T-helper 2 cell treated with Interferon-gamma antibody and Interleukin-4, amounts not matched to agents 5 μg/mL and 100 μg/mL, for 36 hours (primary cell): ENCODE data around the gene SLC8B1.

ENCODE experiments used
- DNase-seq: peaks from one replicate; pipeline ENCODE4 v3.0.0; 2021; ENCODE audit warnings: low spot score
- H3K27ac Mint-ChIP-seq: one replicate; pipeline ENCODE4 v1.8.0; 2021; ENCODE audit warnings: mild to moderate bottlenecking, mixed read lengths
- H3K27me3 Mint-ChIP-seq: one replicate; pipeline ENCODE4 v1.8.0; 2021; ENCODE audit warnings: low read depth, mixed read lengths
- H3K36me3 Mint-ChIP-seq: one replicate; pipeline ENCODE4 v1.8.0; 2021; ENCODE audit warnings: low read depth, mixed read lengths
- H3K4me1 Mint-ChIP-seq: one replicate; pipeline ENCODE4 v1.8.0; 2021; ENCODE audit warnings: low read depth, mixed read lengths
- H3K4me3 Mint-ChIP-seq: one replicate; pipeline ENCODE4 v1.8.0; 2022; ENCODE audit warnings: mild to moderate bottlenecking, moderate library complexity, mixed read lengths
- H3K9me3 Mint-ChIP-seq: one replicate; pipeline ENCODE4 v1.8.0; 2021; ENCODE audit warnings: mixed read lengths

Gene SLC8B1

GRCh38 chr12:113287899-113288282 is 47.0 kb downstream of the SLC8B1 start:
- H3K9me3 Mint-ChIP-seq: no peaks in the 10 kb centered on the region
- no peak overlapping the region for H3K27ac Mint-ChIP-seq
- H3K4me3 Mint-ChIP-seq: no peak overlapping the region
- DNase-seq: no peak
- H3K27me3 Mint-ChIP-seq: no peaks in the 10 kb centered on the region
- H3K4me1 Mint-ChIP-seq: no peaks in the 10 kb centered on the region
- peaks cover 9% of the 10 kb centered on the region for H3K36me3 Mint-ChIP-seq

DNA sequence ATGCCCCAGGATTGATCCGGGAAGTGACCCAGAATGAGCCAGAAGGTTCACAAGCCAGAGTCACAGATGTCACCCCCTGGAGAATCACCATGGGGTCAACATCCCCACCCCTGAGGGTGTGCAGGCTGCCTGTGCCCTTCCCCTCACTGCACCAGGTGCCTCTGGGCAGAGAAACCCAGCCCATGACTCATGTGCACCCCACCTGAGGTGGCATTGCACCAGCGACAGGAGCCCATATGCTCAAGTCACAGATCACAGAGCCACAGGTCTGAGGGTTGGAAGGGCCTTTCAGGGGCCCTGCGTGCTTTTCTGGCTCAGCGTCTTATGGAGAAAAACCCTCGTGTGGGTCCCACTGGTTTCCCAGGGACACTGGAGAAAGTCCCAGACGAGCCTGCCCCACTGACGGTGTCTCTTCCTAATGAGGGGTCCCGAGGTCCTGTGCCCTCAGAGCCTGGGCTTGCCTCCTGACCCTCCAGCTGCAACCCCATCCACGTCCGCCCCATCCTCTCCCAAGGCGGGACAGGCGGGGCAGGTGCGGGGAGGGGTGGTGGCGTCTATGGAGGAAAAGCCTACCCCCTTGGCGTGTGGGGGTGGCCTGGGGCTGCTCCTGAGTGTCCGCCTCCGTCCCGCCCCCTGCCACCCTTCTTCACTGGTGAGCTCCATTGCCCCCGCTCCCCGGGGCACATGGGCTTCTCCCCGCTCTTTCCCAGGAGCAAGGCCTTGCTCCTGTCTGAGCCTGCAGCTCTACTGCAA is 47.6 kb downstream of the SLC8B1 start:
- Mint-ChIP-seq H3K27ac (no peak overlapping the region), H3K4me1 (no peaks in the 10 kb centered on the region), H3K4me3 (no peak overlapping the region), H3K9me3 (no peaks in the 10 kb centered on the region), H3K36me3 (peaks cover 9% of the 10 kb centered on the region), H3K27me3 (no peaks in the 10 kb centered on the region)
- no peak for DNase-seq

- Mint-ChIP-seq H3K36me3 (peaks cover 9% of the 10 kb centered on the region), H3K9me3 (no peaks in the 10 kb centered on the region), H3K4me1 (no peaks in the 10 kb centered on the region), H3K27ac (no peak overlapping the region), H3K4me3 (no peak overlapping the region), H3K27me3 (no peaks in the 10 kb centered on the region)
- DNase-seq: no peak
These were observed 48.2 kb downstream of the SLC8B1 start for GRCh38 chr12:113286712-113287111.

DNA sequence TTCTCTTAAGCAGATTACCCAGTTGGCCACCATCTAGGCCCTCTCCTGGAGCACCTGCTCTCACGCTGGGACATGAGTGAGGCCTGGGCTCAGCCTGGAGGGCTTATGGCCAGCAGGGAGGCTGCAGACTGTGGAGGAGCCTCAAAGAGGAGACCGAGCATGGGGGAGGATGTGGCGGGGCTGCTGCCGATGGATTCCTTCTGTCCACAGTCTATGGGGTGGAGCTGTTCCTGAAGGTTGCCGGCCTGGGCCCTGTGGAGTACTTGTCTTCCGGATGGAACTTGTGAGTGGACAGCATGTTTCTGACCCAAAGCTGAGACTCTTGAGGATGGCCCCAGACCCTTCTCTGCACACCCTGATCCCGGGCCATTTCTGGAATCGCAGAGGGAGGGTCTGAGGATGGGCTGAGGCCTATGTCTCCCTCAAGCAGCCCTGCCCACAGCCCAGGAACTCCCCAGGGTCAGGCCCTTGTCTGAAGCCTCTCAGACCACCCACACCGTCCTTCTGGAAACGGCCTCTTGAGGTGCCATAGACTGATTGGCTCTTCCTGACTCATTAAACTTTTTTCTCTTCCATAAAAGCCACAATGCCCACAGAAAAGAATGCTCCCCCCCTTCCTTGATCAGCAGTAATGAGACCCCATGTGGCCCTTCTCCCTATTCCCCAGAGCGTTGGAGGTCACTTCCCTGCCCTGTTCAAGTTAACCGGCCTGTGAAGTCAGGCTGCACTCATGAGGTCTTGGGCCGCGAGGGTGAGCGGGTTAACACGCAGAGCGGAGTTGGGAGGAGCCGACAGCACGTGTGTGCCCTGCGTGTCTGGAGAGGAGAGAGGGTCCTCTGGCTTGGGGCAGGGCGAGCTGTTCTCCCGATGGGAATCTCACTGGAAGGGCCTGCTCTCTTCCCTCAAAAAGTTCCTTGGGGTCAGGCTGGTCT is 49.0 kb downstream of the SLC8B1 start:
- peaks cover 9% of the 10 kb centered on the region for H3K36me3 Mint-ChIP-seq
- peak overlapping the region; percentile 41 for H3K27ac Mint-ChIP-seq
- no peaks in the 10 kb centered on the region for H3K4me1 Mint-ChIP-seq
- no peaks in the 10 kb centered on the region for H3K9me3 Mint-ChIP-seq
- DNase-seq: no peak
- H3K4me3 Mint-ChIP-seq: no peak overlapping the region
- H3K27me3 Mint-ChIP-seq: no peaks in the 10 kb centered on the region

DNA sequence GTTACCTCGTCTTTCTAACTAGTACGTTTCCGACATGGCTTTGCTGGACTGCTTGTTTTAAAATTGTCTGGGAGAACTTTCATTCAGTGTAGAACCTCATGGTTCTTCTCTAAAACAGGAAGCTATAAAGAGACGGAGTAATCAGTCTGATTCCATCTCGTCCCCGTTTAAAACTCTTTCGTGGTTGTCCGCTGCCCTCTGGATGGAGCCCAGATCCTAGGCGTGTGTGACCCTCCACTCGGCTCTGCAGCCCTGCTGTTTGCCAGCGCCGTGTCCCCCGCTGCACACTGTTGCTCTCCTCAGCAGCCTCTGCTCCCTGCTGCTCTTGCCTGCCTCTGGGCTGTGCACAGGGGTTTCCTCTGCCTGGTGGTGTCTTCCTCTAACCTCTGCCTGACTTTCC is 50.2 kb downstream of the SLC8B1 start:
- Mint-ChIP-seq H3K27ac (peak overlapping the region; percentile 64), H3K4me1 (no peaks in the 10 kb centered on the region), H3K36me3 (peaks cover 13% of the 10 kb centered on the region), H3K4me3 (no peak overlapping the region), H3K27me3 (no peaks in the 10 kb centered on the region), H3K9me3 (no peaks in the 10 kb centered on the region)
- DNase-seq: no peak

DNA sequence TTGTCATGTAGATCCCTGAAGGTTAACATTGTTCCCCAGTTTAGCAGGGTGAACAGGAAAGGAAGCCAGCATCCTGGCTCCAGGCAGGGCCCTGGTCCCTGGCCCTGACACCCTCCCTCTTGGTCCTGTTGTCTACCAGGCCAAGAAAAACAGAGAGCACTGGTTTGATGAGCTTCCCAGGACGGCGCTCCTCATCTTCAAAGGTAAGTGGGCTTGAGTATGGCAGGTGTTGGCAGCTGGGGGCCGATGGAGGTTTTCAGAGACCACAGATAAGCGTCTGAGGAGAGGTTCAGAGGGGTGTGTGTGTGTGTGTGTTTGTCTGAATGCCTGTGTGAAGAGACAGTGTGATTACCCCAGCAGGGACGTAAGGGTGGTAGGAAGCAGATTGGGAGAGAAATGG is 56.3 kb downstream of the SLC8B1 start:
- no peak for DNase-seq
- H3K9me3 Mint-ChIP-seq: no peaks in the 10 kb centered on the region
- peak overlapping the region; percentile 10 for H3K27ac Mint-ChIP-seq
- H3K27me3 Mint-ChIP-seq: no peaks in the 10 kb centered on the region
- no peak overlapping the region for H3K4me3 Mint-ChIP-seq
- peaks cover 13% of the 10 kb centered on the region for H3K36me3 Mint-ChIP-seq
- no peaks in the 10 kb centered on the region for H3K4me1 Mint-ChIP-seq

DNA sequence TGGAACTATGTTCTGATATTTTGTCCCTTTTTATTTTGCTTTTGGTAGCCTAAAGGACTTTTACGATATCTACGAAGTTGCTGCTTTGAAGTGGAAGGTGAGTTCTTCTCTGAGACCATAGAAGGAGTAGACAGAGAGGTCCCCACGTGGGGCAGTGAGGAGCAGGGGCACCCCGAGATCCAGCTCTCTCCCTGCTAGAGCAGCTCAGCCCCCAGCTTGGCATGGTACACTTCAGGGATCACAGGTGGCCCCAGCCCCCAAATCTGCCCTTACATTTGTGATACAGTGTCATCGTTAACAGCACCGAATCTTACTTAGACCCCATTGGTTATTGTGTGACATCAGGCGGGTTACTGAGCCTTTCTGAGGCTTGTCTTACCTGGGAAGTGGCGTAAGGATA is 56.8 kb downstream of the SLC8B1 start:
- Mint-ChIP-seq H3K36me3 (peaks cover 13% of the 10 kb centered on the region), H3K9me3 (no peaks in the 10 kb centered on the region), H3K4me3 (no peak overlapping the region), H3K4me1 (no peaks in the 10 kb centered on the region), H3K27ac (no peak overlapping the region), H3K27me3 (no peaks in the 10 kb centered on the region)
- no peak for DNase-seq

GRCh38 chr12:113277511-113277910 is 57.4 kb downstream of the SLC8B1 start:
- Mint-ChIP-seq H3K36me3 (peaks cover 18% of the 10 kb centered on the region), H3K4me1 (peaks cover under 1% of the 10 kb centered on the region), H3K27me3 (no peaks in the 10 kb centered on the region), H3K4me3 (no peak overlapping the region), H3K9me3 (no peaks in the 10 kb centered on the region), H3K27ac (no peak overlapping the region)
- DNase-seq: no peak

GRCh38 chr12:113276946-113277500 is 57.9 kb downstream of the SLC8B1 start:
- H3K27me3 Mint-ChIP-seq: no peaks in the 10 kb centered on the region
- peaks cover 3% of the 10 kb centered on the region for H3K4me1 Mint-ChIP-seq
- no peak overlapping the region for H3K4me3 Mint-ChIP-seq
- no peaks in the 10 kb centered on the region for H3K9me3 Mint-ChIP-seq
- DNase-seq: no peak
- no peak overlapping the region for H3K27ac Mint-ChIP-seq
- peaks cover 21% of the 10 kb centered on the region for H3K36me3 Mint-ChIP-seq

DNA sequence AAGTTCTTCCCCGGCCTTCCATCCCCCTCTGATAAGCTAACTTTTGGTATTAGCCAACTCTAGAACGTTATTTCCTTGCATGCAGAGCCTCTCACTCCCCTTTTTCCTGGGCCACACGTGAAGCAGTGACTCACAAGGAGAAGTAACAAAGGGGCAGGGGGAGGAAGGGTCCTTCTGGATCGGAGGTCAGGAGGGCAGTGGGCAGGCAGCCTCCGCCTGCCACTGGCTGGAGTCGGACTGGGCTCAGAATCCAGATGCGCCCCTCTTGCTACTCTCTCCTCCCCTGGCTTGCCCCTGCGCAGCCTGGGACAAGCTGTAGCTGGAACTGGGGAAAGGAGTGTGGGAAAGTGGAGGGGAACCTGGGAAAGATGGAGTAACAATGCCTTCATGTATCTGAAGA is 58.6 kb downstream of the SLC8B1 start:
- no peak for DNase-seq
- no peak overlapping the region for H3K27ac Mint-ChIP-seq
- H3K4me3 Mint-ChIP-seq: no peak overlapping the region

GRCh38 chr12:113274848-113275247 is 60.1 kb downstream of the SLC8B1 start:
- peaks cover 9% of the 10 kb centered on the region for H3K4me1 Mint-ChIP-seq
- no peaks in the 10 kb centered on the region for H3K27me3 Mint-ChIP-seq
- H3K27ac Mint-ChIP-seq: no peak overlapping the region
- no peak for DNase-seq
- H3K4me3 Mint-ChIP-seq: no peak overlapping the region
- H3K9me3 Mint-ChIP-seq: no peaks in the 10 kb centered on the region
- peaks cover 26% of the 10 kb centered on the region for H3K36me3 Mint-ChIP-seq

More for the DNA sequence above, 58.6 kb downstream of the SLC8B1 start:
- Mint-ChIP-seq H3K9me3 (no peaks in the 10 kb centered on the region), H3K4me1 (peaks cover 7% of the 10 kb centered on the region), H3K36me3 (peaks cover 26% of the 10 kb centered on the region), H3K27me3 (no peaks in the 10 kb centered on the region)

GRCh38 chr12:113273053-113273725 is 61.7 kb downstream of the SLC8B1 start:
- Mint-ChIP-seq H3K4me3 (no peak overlapping the region), H3K4me1 (peaks cover 9% of the 10 kb centered on the region), H3K27me3 (no peaks in the 10 kb centered on the region), H3K36me3 (peaks cover 27% of the 10 kb centered on the region), H3K27ac (no peak overlapping the region), H3K9me3 (no peaks in the 10 kb centered on the region)
- no peak for DNase-seq

- H3K27me3 Mint-ChIP-seq: no peaks in the 10 kb centered on the region
- no peaks in the 10 kb centered on the region for H3K9me3 Mint-ChIP-seq
- H3K4me3 Mint-ChIP-seq: no peak overlapping the region
- peaks cover 37% of the 10 kb centered on the region for H3K36me3 Mint-ChIP-seq
- peak; percentile 17 for DNase-seq
- H3K4me1 Mint-ChIP-seq: peaks cover 9% of the 10 kb centered on the region
- H3K27ac Mint-ChIP-seq: no peak overlapping the region
These were observed 62.9 kb downstream of the SLC8B1 start for GRCh38 chr12:113271853-113272561.
